ENCODE results near the gene TEX2.

The TEX2 gene, protein sequence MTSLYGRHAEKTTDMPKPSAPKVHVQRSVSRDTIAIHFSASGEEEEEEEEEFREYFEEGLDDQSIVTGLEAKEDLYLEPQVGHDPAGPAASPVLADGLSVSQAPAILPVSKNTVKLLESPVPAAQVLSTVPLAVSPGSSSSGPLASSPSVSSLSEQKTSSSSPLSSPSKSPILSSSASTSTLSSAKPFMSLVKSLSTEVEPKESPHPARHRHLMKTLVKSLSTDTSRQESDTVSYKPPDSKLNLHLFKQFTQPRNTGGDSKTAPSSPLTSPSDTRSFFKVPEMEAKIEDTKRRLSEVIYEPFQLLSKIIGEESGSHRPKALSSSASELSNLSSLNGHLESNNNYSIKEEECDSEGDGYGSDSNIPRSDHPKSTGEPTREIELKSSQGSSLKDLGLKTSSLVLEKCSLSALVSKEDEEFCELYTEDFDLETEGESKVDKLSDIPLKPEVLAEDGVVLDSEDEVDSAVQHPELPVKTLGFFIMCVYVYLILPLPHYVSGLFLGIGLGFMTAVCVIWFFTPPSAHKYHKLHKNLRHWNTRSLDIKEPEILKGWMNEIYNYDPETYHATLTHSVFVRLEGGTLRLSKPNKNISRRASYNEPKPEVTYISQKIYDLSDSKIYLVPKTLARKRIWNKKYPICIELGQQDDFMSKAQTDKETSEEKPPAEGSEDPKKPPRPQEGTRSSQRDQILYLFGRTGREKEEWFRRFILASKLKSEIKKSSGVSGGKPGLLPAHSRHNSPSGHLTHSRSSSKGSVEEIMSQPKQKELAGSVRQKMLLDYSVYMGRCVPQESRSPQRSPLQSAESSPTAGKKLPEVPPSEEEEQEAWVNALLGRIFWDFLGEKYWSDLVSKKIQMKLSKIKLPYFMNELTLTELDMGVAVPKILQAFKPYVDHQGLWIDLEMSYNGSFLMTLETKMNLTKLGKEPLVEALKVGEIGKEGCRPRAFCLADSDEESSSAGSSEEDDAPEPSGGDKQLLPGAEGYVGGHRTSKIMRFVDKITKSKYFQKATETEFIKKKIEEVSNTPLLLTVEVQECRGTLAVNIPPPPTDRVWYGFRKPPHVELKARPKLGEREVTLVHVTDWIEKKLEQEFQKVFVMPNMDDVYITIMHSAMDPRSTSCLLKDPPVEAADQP

GRCh38 chr17:64263000-64263766, at the start of gene TEX2:
Gene TEX2, minus strand, starts transcription at chr17:64263260. Its CDS starts 49,043 bp downstream, at chr17:64214217.
- DNase-seq = peak; percentile 98

DNA sequence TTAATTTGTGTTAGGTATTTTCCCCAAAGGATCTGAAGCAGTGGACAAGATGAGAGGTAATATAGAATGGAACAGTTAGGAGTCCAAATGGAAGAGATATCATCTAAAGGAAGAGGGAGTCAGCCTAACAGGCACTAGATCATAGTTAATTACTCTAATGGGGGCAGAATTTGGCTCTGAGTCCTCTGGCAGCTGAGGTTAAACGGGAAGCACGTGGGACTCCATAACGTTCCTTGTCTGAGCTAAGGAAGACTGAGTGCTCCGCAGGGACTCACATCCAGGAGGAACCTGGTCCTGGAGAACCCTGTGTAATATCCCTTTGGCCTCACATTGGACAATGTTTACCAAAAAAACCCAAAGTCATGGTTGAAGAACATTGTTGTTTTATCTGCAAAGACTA, 46.6 kb upstream of the TEX2 start:
- DNase-seq = no peak

DNA sequence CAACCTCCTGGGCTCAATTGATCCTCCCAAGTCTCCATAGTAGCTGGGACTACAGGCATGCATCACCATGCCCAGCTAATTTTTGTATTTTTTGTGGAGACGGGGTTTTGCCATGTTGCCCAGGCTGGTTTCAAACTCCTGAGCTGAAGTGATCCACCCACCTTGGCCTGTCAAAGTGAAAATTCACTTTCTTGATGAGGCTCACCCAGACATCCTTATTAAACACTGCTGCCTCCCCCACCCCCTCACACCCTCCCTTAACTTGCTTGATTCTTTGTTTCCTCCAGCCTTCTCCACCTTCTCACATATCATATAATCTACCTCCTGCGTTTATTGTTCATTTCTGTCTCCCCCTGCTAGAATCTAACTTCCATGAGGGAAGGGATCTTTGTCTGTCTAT, 46.0 kb upstream of the TEX2 start:
- DNase-seq = no peak

DNA sequence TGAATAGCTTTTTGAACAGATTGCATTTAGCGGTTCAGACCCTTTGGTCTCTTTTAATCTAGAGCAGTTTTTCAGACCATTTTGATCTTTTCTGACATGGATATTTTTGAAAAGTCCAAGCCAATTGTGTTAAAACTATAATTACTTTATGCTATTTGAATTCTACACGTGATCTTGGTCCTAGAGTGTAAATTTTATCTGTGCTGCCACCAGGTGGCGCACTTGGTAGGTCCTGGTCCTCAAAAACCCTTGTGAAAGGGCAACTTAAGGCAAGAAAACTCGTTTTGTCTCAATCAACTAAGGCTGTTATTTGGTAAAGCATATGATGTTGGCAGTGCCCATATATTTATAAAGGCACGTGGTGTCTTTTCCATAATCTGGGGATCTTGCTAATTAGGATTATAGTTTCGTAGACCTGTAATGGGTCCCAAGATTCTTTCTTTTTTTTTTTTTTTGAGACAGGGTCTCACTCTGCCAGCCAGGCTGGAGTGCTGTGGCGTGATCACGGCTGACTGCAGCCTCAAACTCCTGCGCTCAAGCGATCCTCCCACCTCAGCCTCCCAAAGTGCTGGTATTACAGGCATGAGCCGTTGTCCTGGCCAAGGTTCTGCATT, 43.9 kb upstream of the TEX2 start:
- peak; percentile 3 for DNase-seq

DNA sequence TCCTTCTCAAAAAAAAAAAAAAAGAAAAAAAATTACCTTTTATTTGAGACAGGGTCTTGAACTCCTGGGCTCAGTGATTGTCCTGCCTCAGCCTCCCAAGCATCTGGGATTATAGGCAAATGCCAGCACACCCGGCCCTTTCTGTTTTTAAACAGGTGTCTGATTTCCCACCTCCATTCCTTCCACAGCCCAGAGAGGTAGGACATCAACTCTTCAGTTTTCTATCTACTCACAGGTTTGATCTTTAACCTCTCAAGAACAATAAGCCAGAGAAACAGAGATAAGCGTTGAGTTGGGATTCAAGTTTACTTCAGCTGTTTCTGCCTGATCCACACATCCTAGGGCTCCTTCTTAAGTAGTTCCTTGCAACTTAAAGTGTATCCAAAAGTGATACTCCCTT, 41.5 kb upstream of the TEX2 start:
- DNase-seq = no peak

DNA sequence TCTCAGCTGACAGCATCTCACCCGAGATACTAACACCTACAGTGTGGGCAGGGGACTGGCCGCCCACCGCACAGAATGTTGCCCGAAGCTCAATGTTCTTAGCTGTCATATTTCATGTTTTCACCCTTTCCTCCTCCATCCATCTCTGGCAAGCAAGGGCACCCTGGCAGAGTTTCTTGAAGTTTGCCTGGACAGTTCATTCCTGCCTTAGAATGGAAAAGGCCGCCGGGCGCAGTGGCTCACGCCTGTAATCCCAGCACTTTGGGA, 37.6 kb upstream of the TEX2 start:
- DNase-seq = no peak

DNA sequence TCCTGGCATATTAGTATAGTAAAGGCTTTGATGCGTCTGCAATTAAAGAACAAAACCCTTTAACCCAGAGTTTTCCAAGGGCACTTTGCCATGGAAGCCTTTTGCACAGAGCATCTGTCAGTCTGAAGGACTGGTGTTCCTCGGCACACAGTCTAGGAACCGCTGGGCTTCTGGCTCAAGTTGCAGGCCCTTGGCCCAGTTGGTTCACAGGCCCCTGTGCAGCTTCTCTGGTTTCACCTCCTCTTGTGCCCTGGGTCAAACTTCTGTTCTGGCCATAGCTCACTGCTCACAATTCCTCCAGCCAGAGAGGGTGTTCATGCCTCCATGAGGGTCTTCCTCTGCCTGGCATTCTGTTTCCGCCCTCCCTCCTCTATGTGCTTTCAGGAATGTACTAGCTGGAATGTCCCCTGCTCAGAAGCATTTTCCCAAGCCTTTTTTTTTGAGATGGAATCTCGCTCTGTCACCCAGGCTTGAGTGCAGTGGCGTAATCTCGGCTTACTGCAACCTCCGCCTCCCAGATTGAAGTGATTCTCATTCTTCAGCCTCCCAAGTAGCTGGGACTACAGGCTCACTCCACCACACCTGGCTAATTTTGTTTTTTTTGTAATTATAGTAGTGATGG, 34.5 kb upstream of the TEX2 start:
- DNase-seq = no peak

DNA sequence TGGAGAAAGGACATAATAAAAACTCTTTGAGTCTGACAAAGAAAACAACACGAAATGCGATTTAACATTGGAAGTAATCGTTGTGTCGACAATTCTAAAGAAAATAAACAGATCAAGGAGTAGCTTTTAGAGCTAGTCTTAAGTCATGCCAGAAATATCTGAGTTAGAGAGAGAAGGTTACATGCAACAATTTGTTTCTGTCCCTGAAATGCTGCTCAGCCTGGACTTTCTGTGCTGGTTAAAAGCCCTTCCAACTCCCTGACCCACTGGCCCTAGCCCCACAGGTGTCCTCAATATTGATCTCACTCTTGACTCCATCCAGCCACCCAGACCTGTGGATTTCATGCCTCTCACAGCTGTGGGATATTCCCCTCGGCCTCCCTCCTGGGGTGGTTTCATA, 33.2 kb upstream of the TEX2 start:
- no peak for DNase-seq

DNA sequence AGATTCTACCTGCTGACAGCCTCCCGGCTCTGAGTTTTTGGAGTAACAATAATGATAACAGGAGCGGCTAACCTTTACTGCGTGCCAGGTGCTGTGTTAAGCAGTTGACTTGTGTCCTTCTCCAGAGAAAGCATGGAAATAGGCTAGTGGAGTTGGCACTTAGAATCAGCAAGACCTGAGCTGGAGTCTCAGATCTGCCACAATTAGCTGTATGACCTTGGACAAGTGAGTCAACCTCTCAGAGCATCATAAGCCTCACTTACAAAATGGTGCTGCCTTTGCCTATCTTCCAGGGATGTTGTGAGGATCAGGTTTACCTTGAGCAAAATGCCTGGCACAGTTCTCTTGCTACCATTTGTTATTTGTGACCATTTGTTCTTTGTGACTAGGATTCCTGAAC, 32.1 kb upstream of the TEX2 start:
- DNase-seq = no peak

- DNase-seq = no peak
Observed at GRCh38 chr17:64291268-64291851, 28.3 kb upstream of the TEX2 start.

GRCh38 chr17:64289741-64290141, 26.7 kb upstream of the TEX2 start:
- no peak for DNase-seq

GRCh38 chr17:64282753-64283080, 19.7 kb upstream of the TEX2 start:
- no peak for DNase-seq

DNA sequence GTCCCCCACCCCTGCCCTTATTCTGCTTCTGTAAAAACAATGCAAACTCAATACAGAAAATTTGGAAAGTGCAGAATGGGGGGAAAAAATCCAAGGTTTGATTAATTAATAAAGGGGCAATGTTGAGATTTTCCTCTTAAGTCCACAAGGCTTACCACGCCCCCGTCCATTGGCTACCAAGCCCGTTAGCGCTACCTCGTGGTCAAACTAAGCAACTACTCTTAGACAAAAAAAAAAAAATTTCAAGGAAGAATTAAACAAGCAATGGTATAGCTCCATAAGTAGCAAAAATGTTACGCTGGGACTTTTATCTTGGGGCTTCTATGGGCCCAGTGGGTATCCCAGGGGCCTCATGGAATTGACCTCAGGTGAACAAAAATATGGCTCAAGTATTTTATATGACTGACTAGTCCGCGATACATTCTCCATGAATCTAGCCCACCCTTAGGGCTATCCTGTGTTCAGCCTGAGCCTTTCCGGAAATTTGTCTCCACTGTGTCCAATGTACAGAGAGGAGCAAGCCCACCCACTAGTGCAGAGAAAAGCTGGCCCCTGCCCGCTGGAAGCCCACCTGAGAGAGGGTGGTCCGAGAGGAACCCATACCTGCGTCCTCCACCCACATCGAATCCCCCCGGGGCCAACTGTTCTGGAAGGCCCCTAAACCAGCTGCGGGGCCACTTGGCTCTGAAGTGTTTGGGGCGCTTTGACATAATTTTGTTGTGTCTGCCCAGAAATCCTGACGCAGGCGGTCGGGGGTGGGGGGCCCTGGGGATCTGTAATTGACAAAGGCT, 19.1 kb upstream of the TEX2 start:
- peak; percentile 58 for DNase-seq

DNA sequence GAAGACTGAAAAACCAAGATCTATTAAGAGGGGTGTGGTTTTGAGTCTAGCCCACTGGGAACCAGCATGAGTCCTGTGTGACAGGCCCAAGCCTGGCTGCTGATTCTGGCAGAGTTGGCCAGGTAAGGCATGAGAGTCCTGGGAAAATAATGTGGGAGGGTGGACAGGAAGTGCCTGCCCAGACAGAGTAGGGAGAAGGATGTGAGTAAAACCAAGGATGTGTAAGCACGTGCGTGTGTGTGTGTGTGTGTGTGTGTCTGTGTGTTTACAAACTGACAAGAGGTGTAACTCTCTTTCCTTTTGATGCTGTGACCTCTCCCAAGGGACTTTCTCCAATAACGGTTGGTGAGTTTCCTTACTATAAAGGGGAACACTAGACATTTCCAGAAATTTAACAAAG, 15.6 kb upstream of the TEX2 start:
- no peak for DNase-seq

DNA sequence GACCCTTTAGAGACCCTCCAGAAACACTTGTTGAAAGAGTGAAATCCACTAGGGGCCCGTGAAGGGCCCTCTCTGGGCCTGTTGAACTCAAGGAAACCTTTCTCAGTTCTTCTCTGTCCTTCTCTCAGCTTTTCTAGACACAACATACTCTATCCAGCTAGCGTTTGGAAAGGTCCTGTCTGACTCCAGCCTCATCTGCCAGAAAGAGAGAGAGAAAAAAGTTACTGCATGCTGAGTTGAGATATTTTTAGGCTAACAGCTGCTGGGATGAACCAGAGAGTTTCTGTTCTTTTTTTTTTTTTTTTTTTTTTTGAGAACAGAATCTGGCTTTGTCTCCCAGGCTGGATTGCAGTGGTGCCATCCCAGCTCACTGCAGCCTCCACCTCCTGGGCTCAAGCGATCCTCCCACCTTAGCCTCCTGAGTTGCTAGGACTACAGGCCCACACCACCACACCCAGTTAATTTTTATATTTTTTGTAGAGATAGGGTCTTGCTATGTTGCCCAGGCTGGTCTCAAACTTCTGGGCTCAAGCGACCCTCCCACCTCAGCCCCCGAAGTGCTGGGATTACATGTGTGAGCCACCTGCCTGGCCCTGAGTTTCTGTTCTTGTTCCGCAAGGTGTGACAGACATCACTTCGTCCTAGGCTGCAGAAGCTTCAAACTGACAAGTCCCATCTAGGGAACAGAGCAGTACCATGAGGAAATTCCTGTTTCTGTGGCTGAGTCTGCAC, 14.9 kb upstream of the TEX2 start:
- DNase-seq = no peak

DNA sequence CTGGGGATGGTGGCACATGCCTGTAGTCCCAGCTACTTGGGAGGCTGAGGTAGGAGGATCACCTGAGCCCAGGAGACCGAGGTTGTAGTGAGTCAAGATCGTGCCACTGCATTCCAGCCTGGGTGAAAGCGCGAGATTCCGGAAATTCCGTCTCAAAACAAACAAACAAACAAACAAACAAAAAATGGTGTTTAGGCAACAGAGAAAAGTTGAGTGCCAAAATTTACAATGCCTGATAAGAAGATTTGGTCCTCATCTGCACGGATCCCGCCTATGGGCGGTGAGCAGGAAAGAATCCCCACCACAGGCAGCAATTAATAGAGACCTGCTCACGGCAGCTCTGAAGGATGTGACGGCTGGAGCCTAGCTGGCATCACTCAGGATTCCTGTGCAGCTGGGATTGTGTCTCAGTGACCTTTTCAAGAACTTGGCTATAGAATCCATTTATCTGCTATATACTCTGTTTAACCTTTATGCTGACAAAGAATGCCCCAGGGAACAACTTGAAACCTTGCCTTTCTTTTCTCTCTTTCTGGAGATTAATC, 14.0 kb upstream of the TEX2 start:
- no peak for DNase-seq

GRCh38 chr17:64275016-64275415, 12.0 kb upstream of the TEX2 start:
- DNase-seq = no peak

GRCh38 chr17:64273006-64273405, 9.9 kb upstream of the TEX2 start:
- DNase-seq = no peak

- DNase-seq = no peak
Observed at GRCh38 chr17:64270885-64271284, 7.8 kb upstream of the TEX2 start.
